Measurements from ENCODE around the gene FAM222A. TPM values are rescaled to one million over a fixed set of nuclear protein-coding genes. Genes with fewer than 3 reads are reported as not detected.

FAM222A gene
- polyA plus RNA-seq, 2 of the 4 experiments (the other 2 are of a cell fraction), result 0.98 to 3.2 TPM

DNA sequence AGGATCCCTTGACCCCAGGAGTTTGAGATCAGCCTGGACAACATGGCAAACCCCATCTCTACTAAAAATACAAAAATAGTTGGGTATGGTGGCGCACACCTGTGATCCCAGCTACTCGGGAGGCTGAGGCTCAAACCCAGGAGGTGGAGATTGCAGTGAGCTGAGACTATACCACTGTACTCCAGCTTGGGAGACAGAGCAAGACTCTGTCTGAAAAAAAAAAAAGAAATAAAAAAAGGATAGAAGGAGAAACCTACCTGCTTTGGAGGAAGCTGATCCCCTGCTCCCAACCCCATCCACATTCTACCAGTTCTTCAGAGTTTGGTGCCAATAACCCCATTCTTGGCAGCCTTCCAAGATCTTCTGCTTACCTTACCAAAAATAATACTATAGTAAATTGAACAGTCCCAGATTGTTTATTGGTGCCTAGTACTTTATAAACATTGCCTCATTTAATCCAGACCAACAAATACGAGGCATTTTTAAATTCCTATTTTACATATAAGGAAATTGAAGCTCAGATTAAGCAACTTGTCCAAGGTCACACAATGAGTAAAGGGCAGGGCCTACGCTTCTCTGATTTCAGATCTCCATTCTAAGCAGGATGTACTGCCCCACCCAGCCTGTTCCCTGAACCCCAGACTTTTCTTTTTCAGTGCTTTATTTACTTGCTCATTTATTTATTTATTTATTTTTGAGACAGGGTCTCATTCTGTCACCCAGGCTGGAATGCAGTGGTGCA is 33.2 kb upstream of the FAM222A start:
- DNase-seq (ENCODE audit: low read depth in 1 of 2, low spot score in 1 of 2), result no peak
- CTCF ChIA-PET, result interaction anchor here (0.6 to 2.5 kb wide), 3 partner anchors 27 to 875 kb away, joined by 3 to 10 read pairs (median 3); no protein-coding TSS in a partner anchor
- Histone ChIP-seq H3K4me3 (no peak overlapping the region), H3K4me1 (no peaks in the 10 kb centered on the region), H3K9me3 (no peaks in the 10 kb centered on the region), H3K27ac (no peak overlapping the region), H3K4me2 (no peak overlapping the region)
- FAIRE-seq, result no peak
- ATAC-seq, result no peak
- WGBS (ENCODE audit: missing lambda C conversion rate), result 72% methylated on average over 4 of the region's 4 CpGs
- POLR2A ChIA-PET, result no interaction called here
- no peak for TF ChIP-seq JUNB (IDR thresholded peaks at IDR 0.05)
- no peak for TF ChIP-seq MAFK (IDR thresholded peaks at IDR 0.05; ENCODE audit: partially characterized antibody)
- no peak for TF ChIP-seq TFCP2L1 (CRISPR knock-in tag; IDR thresholded peaks at IDR 0.05)
- TF ChIP-seq, protein P1, sequence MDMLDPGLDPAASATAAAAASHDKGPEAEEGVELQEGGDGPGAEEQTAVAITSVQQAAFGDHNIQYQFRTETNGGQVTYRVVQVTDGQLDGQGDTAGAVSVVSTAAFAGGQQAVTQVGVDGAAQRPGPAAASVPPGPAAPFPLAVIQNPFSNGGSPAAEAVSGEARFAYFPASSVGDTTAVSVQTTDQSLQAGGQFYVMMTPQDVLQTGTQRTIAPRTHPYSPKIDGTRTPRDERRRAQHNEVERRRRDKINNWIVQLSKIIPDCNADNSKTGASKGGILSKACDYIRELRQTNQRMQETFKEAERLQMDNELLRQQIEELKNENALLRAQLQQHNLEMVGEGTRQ (IDR thresholded peaks at IDR 0.05), result no peak
- TF ChIP-seq, protein P2, sequence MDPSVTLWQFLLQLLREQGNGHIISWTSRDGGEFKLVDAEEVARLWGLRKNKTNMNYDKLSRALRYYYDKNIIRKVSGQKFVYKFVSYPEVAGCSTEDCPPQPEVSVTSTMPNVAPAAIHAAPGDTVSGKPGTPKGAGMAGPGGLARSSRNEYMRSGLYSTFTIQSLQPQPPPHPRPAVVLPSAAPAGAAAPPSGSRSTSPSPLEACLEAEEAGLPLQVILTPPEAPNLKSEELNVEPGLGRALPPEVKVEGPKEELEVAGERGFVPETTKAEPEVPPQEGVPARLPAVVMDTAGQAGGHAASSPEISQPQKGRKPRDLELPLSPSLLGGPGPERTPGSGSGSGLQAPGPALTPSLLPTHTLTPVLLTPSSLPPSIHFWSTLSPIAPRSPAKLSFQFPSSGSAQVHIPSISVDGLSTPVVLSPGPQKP (IDR thresholded peaks at IDR 0.05; ENCODE audit: low read depth, low read length), result no peak
- no peak for TF ChIP-seq FOSB (CRISPR knock-in tag; IDR thresholded peaks at IDR 0.05)
- TF ChIP-seq, protein P3, sequence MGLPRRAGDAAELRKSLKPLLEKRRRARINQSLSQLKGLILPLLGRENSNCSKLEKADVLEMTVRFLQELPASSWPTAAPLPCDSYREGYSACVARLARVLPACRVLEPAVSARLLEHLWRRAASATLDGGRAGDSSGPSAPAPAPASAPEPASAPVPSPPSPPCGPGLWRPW (IDR thresholded peaks at IDR 0.05), result no peak
- TF ChIP-seq RAD21 (conservative IDR thresholded peaks at IDR 0.05 in 1 of 2, IDR thresholded peaks at IDR 0.05 in 1 of 2), result no peak
- TF ChIP-seq, protein P4, sequence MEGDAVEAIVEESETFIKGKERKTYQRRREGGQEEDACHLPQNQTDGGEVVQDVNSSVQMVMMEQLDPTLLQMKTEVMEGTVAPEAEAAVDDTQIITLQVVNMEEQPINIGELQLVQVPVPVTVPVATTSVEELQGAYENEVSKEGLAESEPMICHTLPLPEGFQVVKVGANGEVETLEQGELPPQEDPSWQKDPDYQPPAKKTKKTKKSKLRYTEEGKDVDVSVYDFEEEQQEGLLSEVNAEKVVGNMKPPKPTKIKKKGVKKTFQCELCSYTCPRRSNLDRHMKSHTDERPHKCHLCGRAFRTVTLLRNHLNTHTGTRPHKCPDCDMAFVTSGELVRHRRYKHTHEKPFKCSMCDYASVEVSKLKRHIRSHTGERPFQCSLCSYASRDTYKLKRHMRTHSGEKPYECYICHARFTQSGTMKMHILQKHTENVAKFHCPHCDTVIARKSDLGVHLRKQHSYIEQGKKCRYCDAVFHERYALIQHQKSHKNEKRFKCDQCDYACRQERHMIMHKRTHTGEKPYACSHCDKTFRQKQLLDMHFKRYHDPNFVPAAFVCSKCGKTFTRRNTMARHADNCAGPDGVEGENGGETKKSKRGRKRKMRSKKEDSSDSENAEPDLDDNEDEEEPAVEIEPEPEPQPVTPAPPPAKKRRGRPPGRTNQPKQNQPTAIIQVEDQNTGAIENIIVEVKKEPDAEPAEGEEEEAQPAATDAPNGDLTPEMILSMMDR (IDR thresholded peaks at IDR 0.05), result no peak
- TF ChIP-seq GATA3 (IDR thresholded peaks at IDR 0.05; ENCODE audit: borderline replicate concordance), result no peak
- no peak for TF ChIP-seq CHD2 (IDR thresholded peaks at IDR 0.05; ENCODE audit: low read length, partially characterized antibody)
- TF ChIP-seq CEBPB (IDR thresholded peaks at IDR 0.05), result no peak
- no peak for TF ChIP-seq FOSL2 (IDR thresholded peaks at IDR 0.05)
- no peak for TF ChIP-seq FOSL2 (CRISPR knock-in tag; IDR thresholded peaks at IDR 0.05)
- no peak for TF ChIP-seq RARB (CRISPR knock-in tag; IDR thresholded peaks at IDR 0.05)
- no peak for TF ChIP-seq HOXB5 (CRISPR knock-in tag; IDR thresholded peaks at IDR 0.05)
- TF ChIP-seq, protein P5, sequence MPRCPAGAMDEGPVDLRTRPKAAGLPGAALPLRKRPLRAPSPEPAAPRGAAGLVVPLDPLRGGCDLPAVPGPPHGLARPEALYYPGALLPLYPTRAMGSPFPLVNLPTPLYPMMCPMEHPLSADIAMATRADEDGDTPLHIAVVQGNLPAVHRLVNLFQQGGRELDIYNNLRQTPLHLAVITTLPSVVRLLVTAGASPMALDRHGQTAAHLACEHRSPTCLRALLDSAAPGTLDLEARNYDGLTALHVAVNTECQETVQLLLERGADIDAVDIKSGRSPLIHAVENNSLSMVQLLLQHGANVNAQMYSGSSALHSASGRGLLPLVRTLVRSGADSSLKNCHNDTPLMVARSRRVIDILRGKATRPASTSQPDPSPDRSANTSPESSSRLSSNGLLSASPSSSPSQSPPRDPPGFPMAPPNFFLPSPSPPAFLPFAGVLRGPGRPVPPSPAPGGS (IDR thresholded peaks at IDR 0.05), result no peak
- TF ChIP-seq FOXS1 (CRISPR knock-in tag; IDR thresholded peaks at IDR 0.05), result no peak
- no peak for TF ChIP-seq RFX5 (IDR thresholded peaks at IDR 0.05)
- no peak for TF ChIP-seq HOXB13 (CRISPR knock-in tag; IDR thresholded peaks at IDR 0.05; ENCODE audit: low read depth)

DNA sequence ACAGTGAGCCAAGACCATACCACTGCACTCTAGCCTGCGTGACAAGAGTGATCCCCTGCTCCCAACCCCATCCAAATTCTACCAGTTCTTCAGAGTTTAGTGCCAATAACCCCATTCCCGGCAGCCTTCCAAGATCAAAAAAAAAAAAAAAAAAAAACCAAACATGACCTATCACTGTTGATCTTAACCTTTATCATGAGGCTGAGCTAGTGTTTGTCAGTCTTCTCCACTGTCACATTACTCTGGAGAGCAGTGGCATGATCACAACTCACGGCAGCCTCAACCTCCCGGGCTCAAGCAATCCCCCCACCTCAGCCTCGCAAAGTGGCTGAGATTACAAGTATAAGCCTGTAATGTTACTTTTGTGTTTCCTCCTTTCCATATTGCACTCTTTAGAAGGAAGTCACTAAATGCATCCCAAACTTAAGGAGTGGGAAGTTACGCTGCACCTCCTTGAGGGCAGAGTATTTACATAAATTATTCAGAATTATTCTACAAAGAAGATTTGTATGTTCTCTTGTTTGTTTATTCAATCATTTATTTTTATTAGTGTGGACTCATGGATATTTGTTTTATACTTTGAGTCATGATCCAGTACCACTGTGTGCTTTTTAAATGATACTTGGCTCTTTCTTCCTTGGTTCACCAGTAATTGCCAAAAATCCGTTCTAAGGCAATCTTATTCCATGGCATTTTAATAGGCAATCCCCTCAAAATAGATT is 31.5 kb upstream of the FAM222A start:
- 62% methylated on average over 7 of the region's 7 CpGs for WGBS (ENCODE audit: missing lambda C conversion rate)
- TF ChIP-seq MYC (IDR thresholded peaks at IDR 0.05; ENCODE audit: borderline replicate concordance, low read length) (no peak), SMC3 (IDR thresholded peaks at IDR 0.05) (no peak), HOXA7 (CRISPR knock-in tag; IDR thresholded peaks at IDR 0.05) (no peak), FOSB (CRISPR knock-in tag; IDR thresholded peaks at IDR 0.05) (no peak), CHD2 (IDR thresholded peaks at IDR 0.05; ENCODE audit: low read length, partially characterized antibody) (no peak), HOXB5 (CRISPR knock-in tag; IDR thresholded peaks at IDR 0.05) (no peak), BHLHE40 (IDR thresholded peaks at IDR 0.05; ENCODE audit: low read depth, low read length) (no peak)
- TF ChIP-seq, protein P6, sequence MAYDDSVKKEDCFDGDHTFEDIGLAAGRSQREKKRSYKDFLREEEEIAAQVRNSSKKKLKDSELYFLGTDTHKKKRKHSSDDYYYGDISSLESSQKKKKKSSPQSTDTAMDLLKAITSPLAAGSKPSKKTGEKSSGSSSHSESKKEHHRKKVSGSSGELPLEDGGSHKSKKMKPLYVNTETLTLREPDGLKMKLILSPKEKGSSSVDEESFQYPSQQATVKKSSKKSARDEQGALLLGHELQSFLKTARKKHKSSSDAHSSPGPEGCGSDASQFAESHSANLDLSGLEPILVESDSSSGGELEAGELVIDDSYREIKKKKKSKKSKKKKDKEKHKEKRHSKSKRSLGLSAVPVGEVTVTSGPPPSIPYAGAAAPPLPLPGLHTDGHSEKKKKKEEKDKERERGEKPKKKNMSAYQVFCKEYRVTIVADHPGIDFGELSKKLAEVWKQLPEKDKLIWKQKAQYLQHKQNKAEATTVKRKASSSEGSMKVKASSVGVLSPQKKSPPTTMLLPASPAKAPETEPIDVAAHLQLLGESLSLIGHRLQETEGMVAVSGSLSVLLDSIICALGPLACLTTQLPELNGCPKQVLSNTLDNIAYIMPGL (CRISPR knock-in tag; IDR thresholded peaks at IDR 0.05; ENCODE audit: borderline replicate concordance), result no peak
- TF ChIP-seq, protein P7, sequence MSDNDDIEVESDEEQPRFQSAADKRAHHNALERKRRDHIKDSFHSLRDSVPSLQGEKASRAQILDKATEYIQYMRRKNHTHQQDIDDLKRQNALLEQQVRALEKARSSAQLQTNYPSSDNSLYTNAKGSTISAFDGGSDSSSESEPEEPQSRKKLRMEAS (IDR thresholded peaks at IDR 0.05), result no peak

More for the DNA sequence above, 31.5 kb upstream of the FAM222A start:
- FAIRE-seq, result no peak
- Histone ChIP-seq H3K4me2 (no peak overlapping the region), H3K4me1 (no peaks in the 10 kb centered on the region), H3K9me3 (no peaks in the 10 kb centered on the region), H3K4me3 (no peak overlapping the region), H3K27ac (no peak overlapping the region)
- no peak for DNase-seq (ENCODE audit: low read depth in 1 of 2, low spot score in 1 of 2)
- CTCF ChIA-PET, result interaction anchor here (0.6 kb wide), 1 partner anchor 93 kb away, joined by 4 read pairs; no protein-coding TSS in a partner anchor
- POLR2A ChIA-PET, result interaction anchor here (0.7 kb wide), 1 partner anchor 82 kb away, joined by 5 read pairs; no protein-coding TSS in a partner anchor
- no peak for ATAC-seq

Data from A549 (cell line).